SK-N-MC (cell line): ENCODE measurements around the gene PLAU.

Experiments used
- EZH2 ChIP-seq: fragments of 200-600 bp; sonication (generic); IDR thresholded peaks from one replicate; pipeline ENCODE4 v1.6.1; 2017; ENCODE audit warnings: antibody characterized with exemption
- POLR2AphosphoS5 ChIP-seq: IDR thresholded peaks from 2 replicates; pipeline ENCODE4 v1.6.1; 2012; ENCODE audit warnings: mild to moderate bottlenecking, low read depth, low read length, borderline replicate concordance

DNA sequence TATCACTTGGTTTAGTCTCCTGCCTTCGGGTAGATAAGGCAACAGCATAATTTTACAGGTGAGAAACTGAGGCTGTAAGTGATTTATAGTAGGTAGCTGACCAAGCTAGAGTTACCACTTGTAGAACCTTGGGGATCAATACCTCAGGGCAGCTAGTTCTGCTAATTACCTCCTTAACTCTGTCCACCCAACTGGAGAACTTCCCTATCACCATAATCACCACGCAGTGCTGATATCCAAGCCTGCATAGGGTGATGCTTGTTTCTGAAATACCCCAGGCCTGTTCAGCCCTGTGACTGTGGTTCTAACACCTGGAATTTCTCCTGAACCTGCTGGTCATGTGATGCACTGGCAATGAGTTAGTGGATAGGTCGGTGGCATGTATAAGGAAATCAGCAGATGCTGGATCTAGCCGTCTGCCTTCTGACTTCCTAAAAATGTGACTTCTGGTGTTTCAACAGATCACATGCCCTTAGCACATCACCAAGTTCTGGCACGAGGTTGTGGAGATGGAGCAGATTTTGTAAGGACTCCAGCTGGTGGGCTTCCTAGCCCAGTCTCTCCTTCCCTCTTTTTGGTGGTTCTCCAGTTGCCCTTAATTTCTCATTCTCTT is 15.3 kb downstream of the PLAU start:
- TF ChIP-seq EZH2: no peak
- no peak for TF ChIP-seq POLR2AphosphoS5
